Ramos (cell line): ENCODE measurements around the gene EFEMP2.
"Not testable (repeated sequence)": the region's sequence is repeated elsewhere in the genome, so short reads cannot be mapped to it uniquely, and the experiment has no call there.

Experiments used
- in situ Hi-C: fragments of 300-500 bp; cut with MboI; formaldehyde crosslinking; loops from one replicate; pipeline ENCODE4 v1.14.3; 2022; ENCODE audit warnings: low sequenced_read_pairs; ENCODE audit not compliant: unreplicated experiment

EFEMP2 gene

GRCh38 chr11:65857500-65857852 is 15.1 kb downstream of the EFEMP2 start:
- in situ Hi-C loops, result no loop called here

GRCh38 chr11:65856689-65857499 is 15.7 kb downstream of the EFEMP2 start:
- in situ Hi-C loops, result no loop called here

GRCh38 chr11:65855927-65856363 is 16.7 kb downstream of the EFEMP2 start:
- in situ Hi-C loops, result no loop called here

GRCh38 chr11:65854852-65855837 is 17.5 kb downstream of the EFEMP2 start:
- in situ Hi-C loops, result no loop called here

- in situ Hi-C loops, result no loop called here
These were observed 18.4 kb downstream of the EFEMP2 start for GRCh38 chr11:65854161-65854592.

- in situ Hi-C loops, result no loop called here
These were observed 19.2 kb downstream of the EFEMP2 start for GRCh38 chr11:65853246-65853979.

- in situ Hi-C loops, result no loop called here
These were observed 19.9 kb downstream of the EFEMP2 start for GRCh38 chr11:65852508-65853245.

- in situ Hi-C loops, result no loop called here
These were observed 20.6 kb downstream of the EFEMP2 start for GRCh38 chr11:65851811-65852507.

- in situ Hi-C loops, result no loop called here
These were observed 21.5 kb downstream of the EFEMP2 start for GRCh38 chr11:65851083-65851579.

GRCh38 chr11:65850217-65851082 is 22.1 kb downstream of the EFEMP2 start:
- in situ Hi-C loops, result no loop called here

GRCh38 chr11:65849771-65850216 is 22.8 kb downstream of the EFEMP2 start:
- in situ Hi-C loops, result no loop called here

- in situ Hi-C loops, result no loop called here
These were observed 23.2 kb downstream of the EFEMP2 start for GRCh38 chr11:65849366-65849765.

GRCh38 chr11:65848693-65849092 is 23.9 kb downstream of the EFEMP2 start:
- in situ Hi-C loops, result not testable (repeated sequence)

- in situ Hi-C loops, result no loop called here
These were observed 24.9 kb downstream of the EFEMP2 start for GRCh38 chr11:65847746-65848145.

- in situ Hi-C loops, result no loop called here
These were observed 28.2 kb downstream of the EFEMP2 start for GRCh38 chr11:65844231-65844872.

- in situ Hi-C loops, result no loop called here
These were observed 28.8 kb downstream of the EFEMP2 start for GRCh38 chr11:65843811-65844210.

- in situ Hi-C loops, result no loop called here
These were observed 30.5 kb downstream of the EFEMP2 start for GRCh38 chr11:65842144-65842543.
